K562 (cell line): Measurements from ENCODE around the gene HLA-E. TPM values are rescaled to one million over a fixed set of nuclear protein-coding genes. Genes with fewer than 3 reads are reported as not detected.
A peak's percentile ranks its signal among the peaks of the same experiment; 100 is the strongest.

Experiments
- ATAC-seq: fragments of 200-7000 bp; cut with Tn5 transposase; 3 replicates; pipeline ENCODE4 v1.9.1; 2020; ENCODE audit warnings: moderate library complexity
- BruUV-seq: library from RNA; stranded (reverse); fragments of 400-500 nt; replicated peaks from 2 replicates; lab custom pipeline; 2021; lab: Mats Ljungman, UMichigan
- CTCF ChIA-PET: fragments of 300-600 bp; formaldehyde crosslinking; extraction: SDS; loops from one replicate; lab custom pipeline; 2021; ENCODE audit warnings: low intra/inter-chr PET ratio; lab: Yijun Ruan, JAX
- POLR2A ChIA-PET: fragments of 300-600, 350-650 bp; sonication (Branson Sonifier 250); formaldehyde crosslinking; extraction: SDS; loops from one replicate; lab custom pipeline; 2021; ENCODE audit warnings: antibody characterized with exemption, inconsistent platforms; lab: Yijun Ruan, JAX
- DNase-seq, 4 experiments: peaks; one replicate each; pipeline versions ENCODE4 v3.0.0 to v3.0.0-alpha.2; 2011 to 2018; ENCODE audit warnings: low spot score in 3 of 4, mixed read lengths in 3 of 4; ENCODE audit errors: extremely low read depth in 1 of 4
- FAIRE-seq: peaks from 2 replicates; lab custom pipeline; 2011; peaks lifted over from hg19 to GRCh38; lab: Jason Lieb, UNC
- H2AFZ ChIP-seq: 2 replicates; pipeline ENCODE4 v1.6.0; 2011; ENCODE audit warnings: low read depth, low read length, control low read depth, inconsistent platforms
- H3K27ac ChIP-seq: fragments of 200-600 bp; 3 replicates; pipeline ENCODE4 v1.8.0; 2011; ENCODE audit warnings: low read depth, mild to moderate bottlenecking, control low read depth, inconsistent platforms, low read length, moderate library complexity, mixed read lengths; ENCODE audit errors: extremely low read depth
- H3K27me3 ChIP-seq, 2 experiments: fragments of 300-600 bp in 1 of 2; 2 replicates in 1 of 2; 3 replicates in 1 of 2; pipeline versions ENCODE4 v1.6.0 to v1.8.0; 2011; ENCODE audit warnings: inconsistent platforms in 2 of 2, low read length in 2 of 2, mild to moderate bottlenecking in 1 of 2, mixed read lengths in 1 of 2, moderate library complexity in 1 of 2; ENCODE audit not compliant: control insufficient read depth in 2 of 2, insufficient read depth in 2 of 2
- H3K36me3 ChIP-seq: fragments of 300-600 bp; 3 replicates; pipeline ENCODE4 v1.8.0; 2011; ENCODE audit warnings: mild to moderate bottlenecking, low read length, inconsistent platforms; ENCODE audit not compliant: control insufficient read depth, insufficient read depth
- H3K4me1 ChIP-seq, 2 experiments: fragments of 200-600 bp in 1 of 2; replicated peaks in 1 of 2; 2 replicates in 1 of 2; 3 replicates in 1 of 2; pipeline versions ENCODE4 v1.5.1 to v1.8.0; 2011; ENCODE audit warnings: inconsistent platforms in 2 of 2, low read length in 2 of 2, mild to moderate bottlenecking in 1 of 2, mixed read lengths in 1 of 2, moderate library complexity in 1 of 2; ENCODE audit not compliant: control insufficient read depth in 2 of 2, insufficient read depth in 2 of 2
- H3K4me2 ChIP-seq: 2 replicates; pipeline ENCODE4 v1.6.1; 2011; ENCODE audit warnings: low read length, control low read depth, inconsistent platforms, mixed read lengths; ENCODE audit not compliant: insufficient read depth
- H3K4me3 ChIP-seq: fragments of 200-600 bp; sonication (generic), shearing (Covaris generic); 2 replicates; pipeline ENCODE4 v1.5.1; 2016; ENCODE audit warnings: control low read depth, inconsistent platforms
- H3K79me2 ChIP-seq: fragments of 200-600 bp; 3 replicates; pipeline ENCODE4 v1.8.0; 2011; ENCODE audit warnings: low read length, inconsistent platforms; ENCODE audit not compliant: control insufficient read depth, insufficient read depth
- H3K9ac ChIP-seq, 2 experiments: 2 replicates each; pipeline versions ENCODE4 v1.6.0 to v1.6.1; 2011; ENCODE audit warnings: low read depth in 2 of 2, low read length in 2 of 2, control low read depth in 1 of 2, inconsistent platforms in 1 of 2, mild to moderate bottlenecking in 1 of 2, mixed read lengths in 1 of 2; ENCODE audit not compliant: insufficient read depth in 1 of 2
- H3K9me1 ChIP-seq: one replicate; pipeline ENCODE4 v1.6.0; 2011; ENCODE audit warnings: inconsistent platforms, mild to moderate bottlenecking, low read length, moderate library complexity; ENCODE audit not compliant: control insufficient read depth, insufficient read depth
- H3K9me3 ChIP-seq: replicated peaks from 2 replicates; pipeline ENCODE4 v1.5.1; 2011; ENCODE audit warnings: low read depth, low read length, inconsistent platforms; ENCODE audit not compliant: control insufficient read depth, insufficient read depth
- H4K20me1 ChIP-seq: replicated peaks from 2 replicates; pipeline ENCODE4 v1.6.1; 2011; ENCODE audit warnings: low read length, inconsistent platforms, mixed read lengths; ENCODE audit not compliant: control insufficient read depth, insufficient read depth
- ARID2 ChIP-seq: fragments of 450-650 bp; IDR thresholded peaks from 2 replicates; pipeline ENCODE4 v1.6.1; 2017; ENCODE audit warnings: antibody characterized with exemption, mild to moderate bottlenecking
- ARID3A ChIP-seq: IDR thresholded peaks from 2 replicates; pipeline ENCODE4 v1.6.1; 2012; ENCODE audit warnings: low read depth, low read length, improper control_type of control experiment, borderline replicate concordance
- EHMT2 ChIP-seq: fragments of 450-650 bp; IDR thresholded peaks from 2 replicates; pipeline ENCODE4 v1.6.1; 2018; ENCODE audit warnings: antibody characterized with exemption
- EP400 ChIP-seq: fragments of 450-650 bp; IDR thresholded peaks from 2 replicates; pipeline ENCODE4 v1.6.1; 2017; ENCODE audit warnings: antibody characterized with exemption, mild to moderate bottlenecking, moderate library complexity
- ESRRA ChIP-seq: fragments of 450-650 bp; IDR thresholded peaks from 2 replicates; pipeline ENCODE4 v1.6.1; 2014; ENCODE audit warnings: low read depth, mild to moderate bottlenecking, moderate library complexity, borderline replicate concordance
- EWSR1 ChIP-seq: fragments of 450-650 bp; IDR thresholded peaks from 2 replicates; pipeline ENCODE4 v1.6.1; 2018; ENCODE audit warnings: borderline replicate concordance, mild to moderate bottlenecking, low read depth, moderate library complexity; ENCODE audit not compliant: partially characterized antibody
- HNRNPUL1 ChIP-seq: fragments of 200-400 bp; formaldehyde crosslinking; IDR thresholded peaks from 2 replicates; pipeline ENCODE4 v1.6.1; 2017; ENCODE audit warnings: low read length
- KHSRP ChIP-seq: fragments of 450-650 bp; IDR thresholded peaks from 2 replicates; pipeline ENCODE4 v1.6.1; 2017
- KLF13 ChIP-seq: fragments of 450-650 bp; IDR thresholded peaks from 2 replicates; pipeline ENCODE4 v1.6.1; 2016; ENCODE audit warnings: missing genetic modification characterization, low read depth, mild to moderate bottlenecking, missing compliant biosample characterization, moderate library complexity, borderline replicate concordance
- MEF2A ChIP-seq: IDR thresholded peaks from 2 replicates; pipeline ENCODE4 v1.6.1; 2011; ENCODE audit warnings: low read depth, mild to moderate bottlenecking, low read length, moderate library complexity; ENCODE audit not compliant: control insufficient read depth
- MEIS2 ChIP-seq: fragments of 450-650 bp; IDR thresholded peaks from 2 replicates; pipeline ENCODE4 v1.6.1; 2014; ENCODE audit warnings: mild to moderate bottlenecking; ENCODE audit not compliant: partially characterized antibody
- MIER1 ChIP-seq: fragments of 450-650 bp; IDR thresholded peaks from 2 replicates; pipeline ENCODE4 v1.6.1; 2016; ENCODE audit warnings: antibody characterized with exemption, mild to moderate bottlenecking, low read depth
- PHF8 ChIP-seq: fragments of 200-600 bp; sonication (generic); IDR thresholded peaks from 2 replicates; pipeline ENCODE4 v1.6.1; 2012; ENCODE audit warnings: mixed run types, mild to moderate bottlenecking, inconsistent platforms, low read length, moderate library complexity, borderline replicate concordance
- PKNOX1 ChIP-seq: fragments of 450-650 bp; IDR thresholded peaks from 2 replicates; pipeline ENCODE4 v1.6.1; 2016
- ZFP1 ChIP-seq: fragments of 450-650 bp; formaldehyde crosslinking; IDR thresholded peaks from 2 replicates; pipeline ENCODE4 v1.4.0; 2020; ENCODE audit warnings: mild to moderate bottlenecking, mixed read lengths
- ZNF12 ChIP-seq: sonication (generic); formaldehyde crosslinking; IDR thresholded peaks from 2 replicates; pipeline ENCODE4 v1.4.0; 2020; ENCODE audit warnings: mild to moderate bottlenecking, missing genetic modification reagents
- ZNF124 ChIP-seq: sonication (generic); formaldehyde crosslinking; IDR thresholded peaks from 2 replicates; pipeline ENCODE4 v1.8.1; 2022; ENCODE audit warnings: missing genetic modification reagents
- ZNF175 ChIP-seq: fragments of 200-800 bp; sonication (Bioruptor generic); IDR thresholded peaks from 2 replicates; pipeline ENCODE4 v1.6.1; 2016; ENCODE audit warnings: low read depth, mild to moderate bottlenecking, missing genetic modification characterization, missing compliant biosample characterization
- ZNF3 ChIP-seq: fragments of 250-450 bp; sonication (Bioruptor Pico); IDR thresholded peaks from 2 replicates; pipeline ENCODE4 v1.5.0; 2021; ENCODE audit warnings: mild to moderate bottlenecking, moderate library complexity
- WGBS: fragments of 100-300 bp; shearing (Covaris generic); methylation state at CpG from one replicate; pipeline ENCODE4 v1.1.6; 2016; ENCODE audit warnings: low coverage, mixed read lengths; ENCODE audit not compliant: insufficient coverage; ENCODE audit errors: missing lambda C conversion rate; 5-methylcytosine and 5-hydroxymethylcytosine counted together
- in situ Hi-C: fragments of 300-500 bp; cut with MboI; formaldehyde crosslinking; loops from 4 replicates; pipeline ENCODE4 v1.15.0; 2018; ENCODE audit warnings: inconsistent platforms, mixed read lengths
- intact Hi-C: fragments of 100-400 bp; cut with micrococcal nuclease; formaldehyde crosslinking; loops from 2 replicates; pipeline ENCODE4 v1.14.2; 2022
- polyA plus RNA-seq, 8 experiments: library from polyadenylated mRNA; depleted of rRNA in 4 of 8; stranded (reverse) in 5 of 8; unstranded in 3 of 8; fragments of >200 nt; fragmentation: Nextera tagmentation in 2 of 8; fragmentation: Illumina TruSeq in 1 of 8; extraction: Ambion mirVana in 2 of 8; extraction: Trizol in 1 of 8; gene quantifications; 2 replicates each; pipeline versions ENCODE4 v1.2.1 to v1.2.3, GENCODE V29; 2011 to 2014; ENCODE audit warnings: inconsistent platforms in 1 of 8, missing spikeins in 1 of 8
- total RNA-seq, 7 experiments: library from RNA; depleted of rRNA in 6 of 7; stranded (reverse); fragments of >200 nt in 6 of 7; fragmentation: Illumina TruSeq in 2 of 7; extraction: Trizol in 2 of 7; gene quantifications; 2 replicates each; pipeline versions ENCODE4 v1.2.1 to v1.2.3, GENCODE V29; 2011 to 2021; ENCODE audit warnings: low replicate concordance in 1 of 7

The HLA-E gene
- total and polyA plus RNA-seq, 9 of the 15 experiments (the other 6 are each of a cell fraction or from before 2014, with no cell fraction given), result 3.2 to 39.9 (median 26.8) TPM

DNA sequence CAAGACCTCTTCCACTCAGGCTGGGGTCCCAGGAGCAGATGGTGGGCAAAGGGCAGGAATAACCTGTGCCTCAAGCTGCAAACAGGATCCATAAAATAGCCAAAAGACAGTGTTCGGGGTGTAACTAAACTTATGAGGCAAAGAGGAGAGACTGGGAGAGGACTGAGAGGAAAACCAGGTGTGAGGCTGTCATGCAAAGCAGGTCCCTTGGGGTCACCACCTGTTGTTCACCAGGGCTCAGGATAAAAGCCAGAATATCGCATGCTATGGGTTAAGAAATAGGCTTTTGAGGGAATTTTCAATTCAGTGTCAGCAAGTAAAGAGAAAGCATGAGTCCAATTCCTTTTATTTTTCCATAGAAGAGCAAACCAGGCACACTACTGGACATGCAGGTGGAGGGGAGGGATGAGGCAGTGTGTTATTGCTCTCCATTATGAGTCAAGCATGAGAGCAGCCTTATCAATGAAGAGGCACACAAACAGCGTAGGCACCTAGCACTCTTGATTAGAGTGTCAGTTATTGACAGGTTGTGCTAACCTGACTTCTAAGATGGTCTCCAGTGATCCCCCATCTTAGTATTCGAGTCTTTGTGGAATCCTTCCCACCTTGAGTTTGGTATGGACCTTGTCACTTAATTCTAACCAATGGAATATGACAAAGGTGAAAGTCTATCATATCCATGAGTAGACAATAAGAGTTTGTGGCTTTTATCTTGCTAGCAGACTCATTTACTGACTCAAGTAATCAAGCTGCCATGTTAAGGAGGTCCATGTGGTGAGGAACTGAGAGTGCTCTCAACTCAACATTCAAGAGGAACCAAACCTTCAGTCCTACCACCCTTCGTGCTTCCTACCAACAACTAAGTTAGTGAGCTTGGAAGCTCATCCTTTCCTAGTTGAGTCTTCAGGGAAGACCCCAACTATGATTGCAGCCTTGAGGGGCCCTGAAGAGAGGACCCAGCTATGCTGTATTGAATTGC is 18.8 kb downstream of the HLA-E start:
- 0 out of 2 replicates have a peak, but pooled peaks cover 4% of the 10 kb centered on the region for H3K9me3 ChIP-seq
- no peaks in the 10 kb centered on the region for H3K9me1 ChIP-seq
- CTCF ChIA-PET, result no interaction called here
- intact Hi-C loops, result no loop called here
- peak overlapping the region; percentile 94 for H2AFZ ChIP-seq
- no peak overlapping the region for H3K4me3 ChIP-seq
- in situ Hi-C loops, result no loop called here
- peaks cover 0 to 26% of the 10 kb centered on the region in 2 experiments; a peak in 3 of 5 replicates for H3K4me1 ChIP-seq
- H3K9ac ChIP-seq, result no peak overlapping the region
- H3K79me2 ChIP-seq, result no peaks in the 10 kb centered on the region
- no peaks in the 10 kb centered on the region for H3K36me3 ChIP-seq
- no peaks in the 10 kb centered on the region for H4K20me1 ChIP-seq
- ATAC-seq (peak; percentile 60), DNase-seq (peak in 2 of 4 experiments; percentile 6 to 27), FAIRE-seq (peak; percentile 60)
- no TSS peak for BruUV-seq
- H3K27me3 ChIP-seq, result no peaks in the 10 kb centered on the region; a peak in 1 of 5 replicates
- WGBS, result 45% methylated on average over 5 of the region's 5 CpGs
- peak overlapping the region; percentile 69 for H3K27ac ChIP-seq
- POLR2A ChIA-PET, result interaction anchor here (2.4 kb wide), 1 partner anchor 12 kb away, joined by 8 read pairs; no protein-coding TSS in a partner anchor
- H3K4me2 ChIP-seq, result peak overlapping the region; percentile 32; the same call in 1 of the 2 replicates
- TF ChIP-seq PKNOX1, result no peak
- 0 out of 2 replicates have a peak, but pooled peaks have one; percentile 16 for TF ChIP-seq ZNF175 (CRISPR knock-in tag)
- no peak for TF ChIP-seq EWSR1
- TF ChIP-seq KLF13 (tag), result no peak
- TF ChIP-seq ZNF124 (CRISPR knock-in tag), result no peak
- no peak for TF ChIP-seq EP400
- TF ChIP-seq HNRNPUL1, result no peak
- TF ChIP-seq ZFP1, result no peak
- no peak for TF ChIP-seq MIER1
- TF ChIP-seq ZNF3 (CRISPR knock-in tag), result no peak
- TF ChIP-seq ARID2, result no peak
- 0 out of 2 replicates have a peak, but pooled peaks have one; percentile 45 for TF ChIP-seq EHMT2
- no peak for TF ChIP-seq MEF2A
- TF ChIP-seq KHSRP, result no peak
- no peak for TF ChIP-seq ARID3A
- no peak for TF ChIP-seq PHF8
- no peak for TF ChIP-seq ZNF12
- no peak for TF ChIP-seq ESRRA
- TF ChIP-seq MEIS2, result peak; percentile 6
